ENCODE measurements around the gene DUSP19. TPM values are rescaled to one million over a fixed set of nuclear protein-coding genes. Genes with fewer than 3 reads are reported as not detected.

The DUSP19 gene
- total and polyA plus RNA-seq, 2 of the 13 experiments (the other 11 are each of a cell fraction or from before 2014, with no cell fraction given): 1.3 to 1.9 TPM

- TF ChIP-seq ZFAT (CRISPR knock-in tag; conservative IDR thresholded peaks at IDR 0.05) (no peak), REPIN1 (CRISPR knock-in tag; IDR thresholded peaks at IDR 0.05; ENCODE audit: borderline replicate concordance, low read depth) (0 out of 2 replicates have a peak, but pooled peaks have one; percentile 34), ZNF335 (CRISPR knock-in tag; IDR thresholded peaks at IDR 0.05) (0 out of 2 replicates have a peak, but pooled peaks have one; percentile 23), ZNF362 (CRISPR knock-in tag; IDR thresholded peaks at IDR 0.05; ENCODE audit: borderline replicate concordance) (no peak), BHLHE40 (IDR thresholded peaks at IDR 0.05; ENCODE audit: low read length) (no peak), ZNF720 (CRISPR knock-in tag; IDR thresholded peaks at IDR 0.05) (no peak), MED13 (CRISPR knock-in tag; IDR thresholded peaks at IDR 0.05) (peak; percentile 55; the same call in 1 of the 2 replicates), BRF2 (CRISPR knock-in tag; IDR thresholded peaks at IDR 0.05) (no peak), POLR2AphosphoS2 (IDR thresholded peaks at IDR 0.05; ENCODE audit: low read depth, low read length) (no peak), ARNT (IDR thresholded peaks at IDR 0.05) (no peak), ZNF775 (CRISPR knock-in tag; IDR thresholded peaks at IDR 0.05; ENCODE audit: borderline replicate concordance) (no peak), ZNF550 (CRISPR knock-in tag; IDR thresholded peaks at IDR 0.05; ENCODE audit: borderline replicate concordance) (no peak), GPN1 (CRISPR knock-in tag; IDR thresholded peaks at IDR 0.05; ENCODE audit: borderline replicate concordance) (no peak), RARG (CRISPR knock-in tag; IDR thresholded peaks at IDR 0.05; ENCODE audit: low read depth) (no peak), ZNF12 (CRISPR knock-in tag; IDR thresholded peaks at IDR 0.05) (no peak), SRSF9 (IDR thresholded peaks at IDR 0.05; ENCODE audit: borderline replicate concordance, insufficient read depth, low read depth, low read length, poor library complexity, severe bottlenecking) (no peak), ZNF589 (CRISPR knock-in tag; conservative IDR thresholded peaks at IDR 0.05) (no peak), HNF1A (IDR thresholded peaks at IDR 0.05; ENCODE audit: low read depth) (0 out of 2 replicates have a peak, but pooled peaks have one; percentile 12), HNF1A (CRISPR knock-in tag; IDR thresholded peaks at IDR 0.05; ENCODE audit: borderline replicate concordance) (no peak), MIER2 (CRISPR knock-in tag; IDR thresholded peaks at IDR 0.05) (0 out of 2 replicates have a peak, but pooled peaks have one; percentile 56), NR3C1 (CRISPR knock-in tag; IDR thresholded peaks at IDR 0.05) (no peak), ZNF20 (CRISPR knock-in tag; IDR thresholded peaks at IDR 0.05) (no peak), ZNF841 (CRISPR knock-in tag; IDR thresholded peaks at IDR 0.05; ENCODE audit: borderline replicate concordance) (no peak)
These were observed at the start of gene DUSP19 (continued) for GRCh38 chr2:183078464-183079138.
